ENCODE measurements around the gene SESTD1.
"Not testable (repeated sequence)": the region's sequence is repeated elsewhere in the genome, so short reads cannot be mapped to it uniquely, and the experiment has no call there.

Gene SESTD1

GRCh38 chr2:179106342-179106675 is 158.3 kb downstream of the SESTD1 start:
- no peak for DNase-seq (ENCODE audit: low spot score)

GRCh38 chr2:179104736-179105135 is 159.9 kb downstream of the SESTD1 start:
- DNase-seq (ENCODE audit: low spot score) = no peak

GRCh38 chr2:179098080-179098689 is 166.4 kb downstream of the SESTD1 start:
- no peak for DNase-seq (ENCODE audit: low spot score)

GRCh38 chr2:179097131-179097530 is 167.5 kb downstream of the SESTD1 start:
- DNase-seq (ENCODE audit: low spot score) = no peak

- DNase-seq (ENCODE audit: low spot score) = no peak
Measured at GRCh38 chr2:179096090-179096489, 168.5 kb downstream of the SESTD1 start.

GRCh38 chr2:179092912-179093311 is 171.7 kb downstream of the SESTD1 start:
- DNase-seq (ENCODE audit: low spot score) = not testable (repeated sequence)

- DNase-seq (ENCODE audit: low spot score) = no peak
Measured at GRCh38 chr2:179082697-179083096, 181.9 kb downstream of the SESTD1 start.

- DNase-seq (ENCODE audit: low spot score) = no peak
Measured at GRCh38 chr2:179081954-179082353, 182.7 kb downstream of the SESTD1 start.

- no peak for DNase-seq (ENCODE audit: low spot score)
Measured at GRCh38 chr2:179072527-179072926, 192.1 kb downstream of the SESTD1 start.

- no peak for DNase-seq (ENCODE audit: low spot score)
Measured at GRCh38 chr2:179071810-179072355, 192.7 kb downstream of the SESTD1 start.

- DNase-seq (ENCODE audit: low spot score) = no peak
Measured at GRCh38 chr2:179070895-179071294, 193.7 kb downstream of the SESTD1 start.

- no peak for DNase-seq (ENCODE audit: low spot score)
Measured at GRCh38 chr2:179069685-179070084, 194.9 kb downstream of the SESTD1 start.

- DNase-seq (ENCODE audit: low spot score) = no peak
Measured at GRCh38 chr2:179068991-179069643, 195.5 kb downstream of the SESTD1 start.

GRCh38 chr2:179059026-179059700 is 205.5 kb downstream of the SESTD1 start:
- no peak for DNase-seq (ENCODE audit: low spot score)

- DNase-seq (ENCODE audit: low spot score) = no peak
Measured at GRCh38 chr2:179057737-179058136, 206.9 kb downstream of the SESTD1 start.

GRCh38 chr2:179053568-179053967 is 211.1 kb downstream of the SESTD1 start:
- not testable (repeated sequence) for DNase-seq (ENCODE audit: low spot score)

All from COLO829 (cell line).